Adipose tissue (tissue), 3 donors: ENCODE results near the gene FBXO45. TPM values are rescaled to one million over a fixed set of nuclear protein-coding genes. Genes with fewer than 3 reads are reported as not detected.
"Not testable (repeated sequence)": the region's sequence is repeated elsewhere in the genome, so short reads cannot be mapped to it uniquely, and the experiment has no call there.

Experiments used
- H3K27ac ChIP-seq: one replicate; pipeline ENCODE4 v1.5.1; 2013; ENCODE audit warnings: low read depth, low read length
- WGBS, 3 donors: extraction: QIAGEN DNeasy Blood & Tissue Kit; methylation state at CpG; one replicate each; pipeline ENCODE4 v1.1.7; 2013; 5-methylcytosine and 5-hydroxymethylcytosine counted together
- polyA plus RNA-seq, 3 donors: library from polyadenylated mRNA; stranded (reverse); fragments of 200-250 nt; gene quantifications; one replicate each; pipeline ENCODE4 v1.2.3, GENCODE V29; 2013
- donor health status: healthy with polysubstance abuse.
- donor health status: Bipolar disorder and iron deficiency.
- donor health status: healthy.

The FBXO45 gene
- polyA plus RNA-seq, 3 donors: 2.4 to 4.4 (median 3.7) TPM

DNA sequence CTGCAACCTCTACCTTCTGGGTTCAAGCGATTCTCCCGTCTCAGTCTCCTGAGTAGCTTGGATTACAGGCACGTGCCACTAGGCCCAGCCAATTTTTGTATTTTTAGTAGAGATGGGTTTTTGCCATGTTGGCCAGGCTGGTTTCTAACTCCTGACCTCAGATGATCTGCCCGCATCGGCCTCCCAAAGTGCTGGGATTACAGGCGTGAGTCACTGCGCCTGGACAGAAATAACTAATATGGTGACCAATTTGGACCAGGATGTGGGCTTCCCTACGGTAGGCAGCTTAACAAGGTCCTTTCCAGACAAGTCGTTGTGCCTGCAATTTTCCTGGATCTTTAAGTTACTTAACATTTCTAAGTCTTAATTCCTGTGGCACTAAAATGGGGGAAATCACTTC lies 14.9 kb upstream of the FBXO45 start:
- no peak overlapping the region for H3K27ac ChIP-seq
- 93 to 94% (median 94%) methylated on average over 9 of the region's 9 CpGs for WGBS, 3 donors

DNA sequence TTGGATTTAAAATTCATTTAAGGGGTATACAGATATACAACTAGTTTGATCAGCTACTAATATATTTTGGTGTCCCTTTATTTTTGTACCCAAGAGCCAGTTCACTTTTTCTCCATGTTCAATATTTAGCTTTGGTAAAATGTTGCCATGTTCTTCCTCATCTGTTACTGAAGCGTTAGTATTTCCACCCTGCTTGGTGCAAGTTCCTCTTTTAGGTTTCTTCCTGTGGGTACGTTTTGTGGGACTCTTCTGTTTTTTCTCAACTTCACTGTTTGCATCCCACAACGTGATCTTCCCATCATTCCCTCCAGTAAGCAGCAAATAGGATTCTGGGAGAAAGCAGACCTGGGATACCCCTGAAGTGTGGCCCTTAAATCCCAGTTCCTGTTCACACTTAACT lies 14.3 kb upstream of the FBXO45 start:
- 46 to 68% (median 47%) methylated on average over 3 of the region's 3 CpGs for WGBS, 3 donors
- no peak overlapping the region for H3K27ac ChIP-seq

DNA sequence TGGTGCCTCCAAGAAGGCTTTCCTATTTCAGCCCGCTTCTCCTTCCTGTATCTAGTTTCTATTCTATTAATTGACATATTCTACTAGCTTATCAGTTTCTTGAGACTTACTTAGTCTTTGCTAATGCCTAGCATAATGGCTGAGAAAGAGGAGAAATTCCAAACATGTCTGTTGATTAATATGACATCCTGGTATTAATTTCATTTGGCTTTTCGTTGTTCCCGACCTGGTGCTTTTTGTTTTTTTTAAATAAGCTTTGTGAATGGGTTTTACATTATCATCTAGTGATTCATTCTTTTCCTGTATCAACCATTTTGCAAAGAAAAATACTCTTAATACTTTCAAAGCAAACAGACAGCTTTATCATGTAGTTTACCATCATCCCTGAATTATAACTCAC lies 13.2 kb upstream of the FBXO45 start:
- 75 to 86% (median 79%) methylated on average over 3 of the region's 3 CpGs for WGBS, 3 donors
- no peak overlapping the region for H3K27ac ChIP-seq

DNA sequence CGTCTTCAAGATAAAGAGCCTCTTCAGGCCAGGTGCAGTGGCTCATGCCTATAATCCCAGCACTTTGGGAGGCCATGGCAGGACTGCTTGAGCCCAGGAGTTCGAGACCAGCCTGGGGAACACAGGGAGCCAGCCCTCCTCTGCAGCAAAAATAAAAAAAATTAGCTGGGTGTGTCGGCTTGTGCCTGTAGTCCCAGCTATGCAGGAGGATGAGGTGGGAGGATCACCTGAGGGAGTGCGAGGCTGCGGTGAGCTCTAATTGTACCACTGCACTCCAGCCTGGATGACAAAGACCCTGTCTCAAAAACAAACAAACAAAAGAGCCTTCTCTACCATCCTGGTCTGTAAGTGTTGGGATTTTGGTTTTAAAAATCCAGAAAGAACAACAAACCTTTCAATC lies 11.2 kb upstream of the FBXO45 start:
- no peak overlapping the region for H3K27ac ChIP-seq
- WGBS, 3 donors: 84 to 93% (median 85%) methylated on average over 5 of the region's 5 CpGs

DNA sequence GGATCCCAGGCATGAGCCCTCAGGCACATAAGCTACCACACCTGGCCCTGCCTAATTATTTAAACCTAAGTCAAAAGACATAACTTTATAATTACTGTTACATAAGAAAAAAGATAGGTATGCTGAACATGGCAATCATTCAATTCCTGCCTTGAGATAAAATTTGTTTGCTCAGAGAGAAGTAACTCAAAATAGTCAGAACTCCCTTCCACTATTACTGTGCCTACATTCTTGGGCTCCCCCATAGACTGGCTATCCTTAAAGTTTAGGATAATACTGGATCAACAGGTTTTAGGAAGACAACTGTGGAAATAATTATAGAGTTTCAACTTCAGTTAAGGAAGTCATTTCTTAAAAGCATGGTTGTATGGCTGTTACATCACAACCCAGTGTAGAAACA lies 10.0 kb upstream of the FBXO45 start:
- H3K27ac ChIP-seq: no peak overlapping the region

DNA sequence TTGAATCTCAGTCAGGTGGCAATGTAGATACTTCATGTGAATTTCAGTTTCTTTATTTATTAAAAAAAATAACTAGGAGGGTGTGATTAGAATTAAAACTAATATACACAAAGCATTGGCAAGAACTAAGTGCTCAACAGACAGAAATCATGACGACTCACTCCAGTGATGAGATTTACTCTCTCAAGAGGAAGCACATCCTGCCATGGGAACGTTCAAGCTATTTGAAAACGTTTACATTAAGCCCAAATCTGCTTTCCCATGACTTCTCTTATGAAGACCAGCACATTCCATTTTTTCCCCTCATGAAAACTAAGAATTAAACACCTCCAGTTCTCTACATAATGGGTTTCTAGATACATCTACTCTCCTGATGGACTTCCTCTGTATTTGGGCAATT lies 8.6 kb upstream of the FBXO45 start:
- no peak overlapping the region for H3K27ac ChIP-seq
- WGBS, 3 donors: 32 to 60% (median 42%) methylated on average over 3 of the region's 3 CpGs

DNA sequence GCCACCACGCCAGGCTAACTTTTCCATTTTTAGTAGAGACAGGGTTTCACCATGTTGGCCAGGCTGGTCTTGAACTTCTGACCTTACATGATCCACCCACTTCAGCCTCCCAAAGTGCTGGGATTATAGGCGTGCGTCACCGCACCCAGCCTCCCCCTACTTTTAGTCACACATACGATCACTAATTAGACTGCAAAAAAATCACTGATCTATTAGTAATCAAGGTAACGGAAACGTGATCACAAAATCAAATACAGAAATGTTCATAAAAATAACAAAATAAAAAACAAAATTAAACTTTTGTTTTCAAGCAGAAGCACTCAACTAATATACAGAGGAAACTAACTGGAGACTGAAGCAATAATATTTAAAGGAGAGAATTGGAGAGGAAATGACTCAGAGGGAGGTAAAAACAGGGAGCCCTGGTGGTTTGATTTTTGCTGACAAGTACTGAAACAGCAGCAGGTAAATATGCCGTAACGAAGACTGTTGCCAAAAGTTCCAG lies 4.7 kb upstream of the FBXO45 start:
- H3K27ac ChIP-seq: no peak overlapping the region
- 79 to 84% (median 82%) methylated on average over 9 of the region's 9 CpGs for WGBS, 3 donors

DNA sequence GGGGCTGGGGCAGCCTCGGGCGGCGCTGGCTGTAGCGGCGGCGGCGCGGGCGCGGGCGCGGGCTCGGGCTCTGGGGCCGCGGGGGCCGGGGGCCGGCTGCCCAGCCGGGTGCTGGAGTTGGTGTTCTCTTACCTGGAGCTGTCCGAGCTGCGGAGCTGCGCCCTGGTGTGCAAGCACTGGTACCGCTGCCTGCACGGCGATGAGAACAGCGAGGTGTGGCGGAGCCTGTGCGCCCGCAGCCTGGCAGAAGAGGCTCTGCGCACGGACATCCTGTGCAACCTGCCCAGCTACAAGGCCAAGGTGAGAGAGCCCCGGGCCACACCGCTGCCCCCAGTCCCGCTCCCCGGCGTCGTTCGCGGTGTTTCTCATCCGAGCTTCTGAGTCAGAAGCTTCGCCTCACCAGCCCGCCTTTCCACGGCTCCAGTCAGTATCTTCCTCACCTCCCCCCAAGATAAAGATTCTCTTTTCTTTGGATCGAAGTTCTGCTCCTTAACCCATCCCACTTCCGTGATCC lies 600 bp downstream of the FBXO45 start:
- peak overlapping the region; percentile 58 for H3K27ac ChIP-seq
- 0 to 1% (median 0%) methylated on average over 37 to 44 of the region's 44 CpGs for WGBS, 3 donors

DNA sequence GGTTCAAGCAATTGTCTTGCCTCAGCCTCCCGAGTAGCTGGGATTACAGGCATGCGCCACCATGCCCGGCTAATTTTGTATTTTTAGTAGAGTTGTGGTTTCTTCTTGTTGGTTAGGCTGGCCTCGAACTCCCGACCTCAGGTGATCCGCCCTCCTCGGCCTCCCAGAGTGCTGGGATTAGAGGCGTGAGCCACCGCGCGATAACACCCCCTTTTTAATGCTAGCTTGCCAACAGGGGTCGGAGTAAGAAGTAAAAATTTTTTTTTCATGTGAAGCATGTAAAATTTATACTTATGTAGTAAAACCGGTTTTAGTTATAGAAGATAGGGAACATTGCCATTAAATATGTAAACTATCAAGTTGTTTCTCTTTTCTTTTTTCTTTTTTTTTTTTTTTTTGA lies 1.9 kb downstream of the FBXO45 start:
- WGBS, 3 donors: 78 to 93% (median 92%) methylated on average over 13 of the region's 13 CpGs
- not testable (repeated sequence) for H3K27ac ChIP-seq

DNA sequence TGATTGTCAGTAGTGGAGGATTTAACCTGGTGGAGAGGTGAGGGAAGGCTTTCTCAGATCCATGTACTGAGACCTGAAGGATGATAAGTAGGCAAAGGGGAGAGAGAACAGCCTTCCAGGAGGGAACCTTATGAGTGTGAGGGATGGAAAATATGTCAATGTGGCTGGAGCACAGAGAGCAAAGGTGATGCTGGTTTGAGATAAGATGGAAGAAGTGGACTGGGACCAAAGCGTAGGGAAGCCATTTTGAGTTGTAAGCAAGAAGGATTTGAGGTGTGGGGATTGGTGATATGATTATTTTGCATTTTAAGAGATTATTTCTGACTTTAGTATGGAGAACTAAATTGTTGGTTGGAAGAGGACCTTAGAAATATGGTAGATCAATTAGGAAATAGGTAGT lies 3.9 kb downstream of the FBXO45 start:
- H3K27ac ChIP-seq: no peak overlapping the region
- 2 to 100% (median 42%) methylated on average over 1 of the region's 1 CpG for WGBS, 3 donors

DNA sequence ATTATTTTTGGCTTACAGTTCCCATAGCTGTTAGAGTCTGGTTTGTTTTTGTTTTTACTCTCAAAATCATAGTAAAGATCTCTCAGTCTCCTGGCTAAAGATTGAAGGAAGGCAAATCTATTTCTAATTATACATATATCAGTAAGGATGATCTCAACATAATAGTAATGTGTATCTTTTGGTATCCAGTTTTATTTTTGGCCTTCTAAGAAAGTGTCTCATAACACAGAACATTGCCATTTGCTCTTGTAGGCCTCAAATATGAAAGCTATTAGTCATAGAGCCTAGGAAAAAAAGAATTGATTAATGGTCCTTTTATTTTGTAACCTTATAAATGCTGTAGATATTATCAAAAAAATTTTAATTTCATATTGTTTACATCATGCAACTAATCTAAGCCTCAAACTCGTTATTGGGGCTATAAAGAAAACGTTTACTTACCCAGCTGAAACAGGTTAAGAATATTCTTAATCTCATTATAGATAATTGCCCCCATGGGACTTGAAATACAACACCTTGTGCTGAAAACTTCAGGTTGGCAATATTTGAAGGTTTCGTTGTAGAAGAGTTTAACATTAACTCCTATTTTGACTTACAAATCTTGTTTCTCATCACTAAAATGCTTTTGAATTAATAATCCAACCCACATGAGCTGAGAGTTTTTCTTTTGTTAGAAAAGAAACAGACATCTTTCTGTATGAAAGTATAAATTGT lies 16.7 kb downstream of the FBXO45 start:
- WGBS, 3 donors: 60 to 89% (median 86%) methylated on average over 3 of the region's 3 CpGs
- no peak overlapping the region for H3K27ac ChIP-seq

DNA sequence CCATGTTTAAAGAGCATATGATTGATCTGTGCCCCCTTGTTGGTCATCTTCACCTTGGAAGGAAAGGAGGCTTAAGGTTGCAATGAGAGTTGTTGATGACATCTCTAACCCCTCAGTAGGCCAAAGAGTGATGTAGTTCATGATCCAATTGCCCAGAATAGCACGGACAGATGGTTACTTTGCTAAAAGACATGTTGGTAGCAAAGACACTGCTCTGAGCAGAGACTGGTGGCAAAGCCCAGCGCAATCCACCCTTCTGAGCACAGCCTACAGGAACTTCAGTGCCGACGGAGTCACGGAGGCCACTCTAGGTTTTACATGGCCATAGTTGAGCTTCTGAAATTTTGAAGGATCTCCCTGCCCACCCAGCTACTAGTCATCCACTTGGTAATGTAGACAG lies 21.8 kb downstream of the FBXO45 start:
- H3K27ac ChIP-seq: no peak overlapping the region
- 83 to 91% (median 91%) methylated on average over 5 of the region's 5 CpGs for WGBS, 3 donors

DNA sequence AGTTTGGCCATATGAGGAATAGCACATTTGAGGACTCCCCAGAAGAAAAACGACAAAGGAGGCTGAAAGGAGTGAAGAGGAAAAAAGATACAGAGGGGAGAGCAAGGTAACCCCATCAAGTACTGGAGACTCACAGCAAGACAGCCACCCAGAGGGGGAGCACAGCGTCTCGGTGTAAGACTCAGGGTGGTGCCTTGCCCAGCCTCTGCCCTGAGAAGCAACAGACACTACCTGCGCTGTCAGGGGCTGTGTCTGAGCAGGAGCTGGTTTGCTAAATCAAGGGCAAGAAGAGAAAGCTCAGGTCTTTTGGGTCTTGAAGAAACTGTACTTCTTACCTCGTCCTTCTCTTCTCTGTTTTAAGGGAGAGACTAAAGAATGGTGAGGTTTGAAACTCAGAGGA lies 27.9 kb downstream of the FBXO45 start:
- H3K27ac ChIP-seq: no peak overlapping the region
- 32 to 50% (median 45%) methylated on average over 5 of the region's 5 CpGs for WGBS, 3 donors

DNA sequence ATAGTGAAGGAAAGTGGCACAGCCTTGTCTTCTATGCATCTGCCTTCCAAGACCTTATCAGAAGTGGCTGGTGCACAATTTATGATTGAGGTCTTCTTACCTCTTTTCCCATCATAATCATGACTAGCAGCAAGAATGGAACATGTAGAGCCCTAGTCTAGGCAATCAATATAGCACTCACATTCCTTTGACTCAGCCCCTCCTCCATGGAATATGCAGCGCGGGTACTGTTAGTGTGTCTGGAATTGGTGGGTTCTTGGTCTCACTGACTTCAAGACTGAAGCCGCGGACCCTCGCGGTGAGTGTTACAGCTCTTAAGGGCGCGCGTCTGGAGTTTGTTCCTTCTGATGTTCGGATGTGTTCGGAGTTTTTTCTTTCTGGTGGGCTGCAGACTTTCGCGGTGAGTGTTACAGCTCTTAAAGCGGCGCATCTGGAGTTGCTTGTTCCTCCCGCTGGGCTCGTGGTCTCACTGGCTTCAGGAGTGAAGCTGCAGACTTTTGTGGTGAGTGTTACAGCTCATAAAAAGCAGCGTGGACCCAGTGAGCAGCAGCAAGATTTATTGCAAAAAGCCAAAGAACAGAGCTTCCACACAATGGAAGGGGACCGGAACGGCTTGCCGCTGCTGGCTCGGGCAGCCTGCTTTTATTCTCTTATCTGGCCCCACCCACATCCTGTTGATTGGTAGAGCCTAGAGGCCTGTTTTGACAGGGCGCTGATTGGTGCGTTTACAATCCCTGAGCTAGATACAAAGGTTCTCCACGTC lies 29.7 kb downstream of the FBXO45 start:
- H3K27ac ChIP-seq: not testable (repeated sequence)
- 21 to 71% (median 32%) methylated on average over 25 of the region's 25 CpGs for WGBS, 3 donors

DNA sequence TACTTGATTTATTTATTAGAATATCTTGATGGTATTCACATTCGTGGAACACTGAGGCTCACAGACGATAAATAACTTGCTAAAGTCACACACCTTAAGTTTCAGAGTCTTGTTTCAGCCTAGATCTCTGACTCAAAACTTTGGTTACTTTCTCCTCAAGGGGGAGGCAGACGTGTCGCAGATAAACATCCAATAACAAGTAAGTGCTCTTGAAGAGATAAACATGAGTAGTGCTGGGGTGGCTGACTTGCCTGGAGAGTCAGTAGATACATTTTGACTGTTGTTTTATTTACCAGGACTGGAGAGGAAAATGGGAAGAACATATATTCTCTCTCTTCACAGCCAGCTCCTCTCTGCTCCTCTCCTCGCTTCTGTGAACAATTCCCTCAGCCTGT lies 31.3 kb downstream of the FBXO45 start:
- H3K27ac ChIP-seq: no peak overlapping the region
- WGBS, 3 donors: 59 to 72% (median 68%) methylated on average over 5 of the region's 5 CpGs

DNA sequence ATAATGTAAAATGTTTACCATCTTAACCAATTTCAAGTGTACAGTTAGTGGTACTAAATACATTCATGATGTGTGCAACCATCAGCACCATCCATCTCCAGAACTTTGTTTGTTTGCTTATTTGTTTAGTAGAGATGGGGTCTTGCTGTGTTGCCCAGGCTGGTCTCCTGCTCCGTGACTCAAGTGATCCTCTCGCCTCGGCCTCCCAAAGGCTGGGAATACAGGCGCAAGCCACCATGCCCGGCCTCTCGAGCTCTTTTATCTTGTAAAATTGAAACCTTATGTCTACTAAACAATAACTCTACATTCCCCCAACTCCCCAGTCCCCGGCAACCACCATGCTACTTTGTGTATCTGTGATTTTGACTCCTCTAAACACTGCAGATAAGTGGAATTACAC lies 31.9 kb downstream of the FBXO45 start:
- WGBS, 3 donors: 93 to 95% (median 94%) methylated on average over 7 of the region's 7 CpGs
- no peak overlapping the region for H3K27ac ChIP-seq

DNA sequence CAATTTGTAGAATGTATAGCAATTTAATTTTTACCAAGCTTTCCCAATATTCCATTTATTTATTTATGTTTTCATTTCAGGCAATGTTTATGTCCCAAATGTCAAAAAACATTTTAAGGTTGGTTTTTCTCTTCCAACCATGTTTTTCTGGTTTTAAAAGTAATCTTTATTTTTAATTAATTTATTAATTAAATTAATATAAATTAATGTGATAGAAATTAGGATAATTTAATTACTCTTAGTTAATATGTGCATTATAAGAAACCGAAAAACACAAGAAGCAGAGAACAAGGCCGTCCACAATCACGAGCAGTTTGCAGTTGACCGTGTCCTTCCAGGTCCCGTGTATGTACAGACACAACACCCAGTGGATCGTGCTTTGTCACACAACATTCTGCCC lies 34.2 kb downstream of the FBXO45 start:
- 88 to 97% (median 96%) methylated on average over 6 of the region's 6 CpGs for WGBS, 3 donors
- no peak overlapping the region for H3K27ac ChIP-seq

DNA sequence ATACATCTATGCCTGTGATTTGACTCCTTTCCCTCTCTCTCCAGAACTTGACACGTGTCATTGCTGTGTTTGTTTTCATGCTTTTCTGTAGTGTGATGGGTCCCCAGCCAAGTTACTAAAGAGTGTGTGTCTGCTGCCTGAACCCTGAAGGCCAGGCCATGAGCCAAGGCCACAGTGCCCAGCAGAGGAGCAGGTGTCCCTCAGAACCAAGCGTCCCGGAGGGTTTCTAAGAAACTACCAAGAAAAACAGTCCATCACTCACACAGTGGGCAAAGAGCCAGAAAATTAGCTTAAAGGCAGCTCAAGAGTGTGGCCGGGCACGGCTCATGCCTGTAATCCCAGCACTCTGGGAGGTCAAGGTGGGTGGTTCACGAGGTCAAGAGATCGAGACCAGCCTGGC lies 35.2 kb downstream of the FBXO45 start:
- 43 to 64% (median 63%) methylated on average over 7 of the region's 7 CpGs for WGBS, 3 donors
- H3K27ac ChIP-seq: no peak overlapping the region

DNA sequence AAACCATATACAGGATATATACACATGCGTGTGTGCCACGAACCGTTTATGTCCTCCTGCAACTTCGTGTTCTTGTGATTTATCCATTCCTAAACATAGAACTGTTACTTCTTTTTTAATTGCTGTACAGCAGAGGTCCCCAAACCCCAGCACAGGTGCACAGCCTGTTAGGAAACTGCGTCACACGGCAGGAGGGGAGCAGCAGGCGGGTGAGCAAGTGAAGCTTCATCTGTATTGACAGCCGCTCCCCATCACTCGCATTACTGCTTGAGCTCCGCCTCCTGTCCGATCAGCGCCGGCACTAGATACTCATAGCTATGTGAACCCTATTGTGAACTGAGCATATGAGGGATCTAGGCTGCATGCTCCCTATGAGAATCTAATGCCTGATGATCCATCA lies 36.1 kb downstream of the FBXO45 start:
- WGBS, 3 donors: 47 to 58% (median 57%) methylated on average over 13 of the region's 13 CpGs
- no peak overlapping the region for H3K27ac ChIP-seq

DNA sequence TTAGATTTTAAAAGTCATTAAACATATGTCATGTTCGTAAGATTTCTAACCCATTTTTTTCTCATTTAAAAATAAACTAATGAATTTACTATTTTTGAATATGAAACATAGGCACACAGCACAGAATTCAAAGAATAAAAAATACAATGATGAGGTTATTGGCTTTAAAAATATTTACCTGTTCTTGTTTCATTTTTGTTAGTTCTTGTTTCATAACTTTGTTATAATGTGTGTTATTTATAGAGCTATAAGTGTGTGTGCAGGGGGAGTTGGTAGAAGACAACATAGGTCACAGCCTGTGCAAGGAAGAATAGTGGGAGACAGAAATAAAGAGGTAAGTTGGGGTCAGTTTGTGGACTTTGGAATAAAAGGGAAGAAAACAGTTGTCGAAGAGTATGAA lies 40.2 kb downstream of the FBXO45 start:
- no peak overlapping the region for H3K27ac ChIP-seq
- 88 to 94% (median 94%) methylated on average over 2 of the region's 2 CpGs for WGBS, 3 donors
